ENCODE results near the gene CFAP97. TPM values are rescaled to one million over a fixed set of nuclear protein-coding genes. Genes with fewer than 3 reads are reported as not detected.

CFAP97 gene
- total and polyA plus RNA-seq, 9 donors: 19.1 to 30.9 (median 24.6) TPM

DNA sequence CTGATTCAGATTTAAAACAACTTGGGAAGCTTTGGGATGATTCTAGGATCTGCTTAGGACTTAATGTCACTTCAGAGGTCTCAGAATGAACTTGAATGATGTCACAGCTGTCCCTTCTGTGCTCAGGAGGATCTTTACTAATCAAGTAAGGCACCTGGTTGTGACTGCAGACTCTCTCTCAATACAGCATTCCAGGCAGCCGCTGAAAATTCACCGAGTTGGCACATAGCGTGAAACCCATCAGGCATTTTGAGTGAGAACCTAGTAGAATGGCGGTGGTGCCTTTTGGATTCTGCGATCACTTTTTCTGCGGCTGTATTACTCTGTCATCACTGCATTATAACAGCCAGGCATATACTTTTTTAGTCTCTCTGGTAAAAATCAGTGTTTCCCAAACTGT is 22.1 kb upstream of the CFAP97 start:
- Histone ChIP-seq H3K9me3 (replicated peaks; ENCODE audit: control insufficient read depth, low read depth, low read length) (no peaks in the 10 kb centered on the region), H3K36me3 (ENCODE audit: control insufficient read depth, insufficient read depth, low read length) (peaks cover 2% of the 10 kb centered on the region), H3K4me1 (ENCODE audit: control insufficient read depth, insufficient read depth, low read length) (no peaks in the 10 kb centered on the region), H3K27me3 (ENCODE audit: control insufficient read depth, insufficient read depth, low read length) (no peaks in the 10 kb centered on the region), H3K4me3 (ENCODE audit: low read length) (no peak overlapping the region), H3K27ac (ENCODE audit: low read length) (no peak overlapping the region)
- WGBS (ENCODE audit: insufficient coverage): 78% methylated on average over 3 of the region's 6 CpGs
- DNase-seq: no peak

- H3K36me3 ChIP-seq (ENCODE audit: control insufficient read depth, insufficient read depth, low read length): peaks cover 2% of the 10 kb centered on the region
- H3K4me1 ChIP-seq (ENCODE audit: control insufficient read depth, insufficient read depth, low read length): peaks cover under 1% of the 10 kb centered on the region
- no peak overlapping the region for H3K4me3 ChIP-seq (ENCODE audit: low read length)
- H3K9me3 ChIP-seq (replicated peaks; ENCODE audit: control insufficient read depth, low read depth, low read length): no peaks in the 10 kb centered on the region
- DNase-seq: no peak
- H3K27me3 ChIP-seq (ENCODE audit: control insufficient read depth, insufficient read depth, low read length): no peaks in the 10 kb centered on the region
- no peak overlapping the region for H3K27ac ChIP-seq (ENCODE audit: low read length)
These were observed 20.8 kb upstream of the CFAP97 start for GRCh38 chr4:185224597-185224996.

DNA sequence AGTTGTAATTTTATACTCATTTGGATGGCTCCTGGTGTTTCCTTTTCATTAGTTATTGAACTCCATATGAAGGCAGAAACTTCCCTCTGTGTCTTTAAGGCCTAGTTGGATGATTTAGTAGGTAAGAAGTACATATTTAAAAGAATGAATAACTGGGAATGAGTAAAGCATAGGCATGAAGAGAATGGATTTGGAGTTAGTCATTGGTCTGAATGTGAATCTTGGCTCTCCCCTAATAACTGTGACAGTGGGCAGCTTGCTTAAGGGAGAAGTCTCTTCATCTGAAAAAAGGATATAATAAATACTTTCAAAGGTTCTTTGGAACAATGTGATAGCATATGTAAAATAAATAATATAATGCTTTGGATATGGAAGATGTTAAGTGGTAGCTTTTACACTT is 18.8 kb upstream of the CFAP97 start:
- Histone ChIP-seq H3K4me3 (ENCODE audit: low read length) (no peak overlapping the region), H3K27ac (ENCODE audit: low read length) (no peak overlapping the region), H3K36me3 (ENCODE audit: control insufficient read depth, insufficient read depth, low read length) (peaks cover 2% of the 10 kb centered on the region), H3K27me3 (ENCODE audit: control insufficient read depth, insufficient read depth, low read length) (no peaks in the 10 kb centered on the region), H3K9me3 (replicated peaks; ENCODE audit: control insufficient read depth, low read depth, low read length) (no peaks in the 10 kb centered on the region), H3K4me1 (ENCODE audit: control insufficient read depth, insufficient read depth, low read length) (peaks cover 3% of the 10 kb centered on the region)
- DNase-seq: no peak

DNA sequence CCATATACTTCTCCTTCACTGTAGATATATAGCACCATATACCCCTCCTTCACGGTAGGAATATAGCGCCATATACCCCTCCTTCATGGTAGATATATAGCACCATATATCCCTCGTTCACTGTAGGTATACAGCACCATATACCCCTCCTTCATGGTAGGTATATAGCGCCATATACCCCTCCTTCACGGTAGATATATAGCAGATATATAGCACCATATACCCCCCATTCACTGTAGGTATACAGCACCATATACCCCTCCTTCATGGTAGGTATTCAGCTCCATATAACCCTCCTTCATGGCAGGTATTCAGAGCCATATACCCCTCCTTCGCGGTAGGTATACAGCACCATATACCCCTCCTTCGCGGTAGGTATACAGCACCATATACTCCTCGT is 18.1 kb upstream of the CFAP97 start:
- Histone ChIP-seq H3K4me1 (ENCODE audit: control insufficient read depth, insufficient read depth, low read length) (peaks cover 3% of the 10 kb centered on the region), H3K36me3 (ENCODE audit: control insufficient read depth, insufficient read depth, low read length) (peaks cover 2% of the 10 kb centered on the region), H3K27ac (ENCODE audit: low read length) (no peak overlapping the region), H3K27me3 (ENCODE audit: control insufficient read depth, insufficient read depth, low read length) (no peaks in the 10 kb centered on the region), H3K9me3 (replicated peaks; ENCODE audit: control insufficient read depth, low read depth, low read length) (no peaks in the 10 kb centered on the region), H3K4me3 (ENCODE audit: low read length) (no peak overlapping the region)
- DNase-seq: no peak
- whole genome bisulfite sequencing (ENCODE audit: insufficient coverage): 45% methylated on average over 5 of the region's 10 CpGs

DNA sequence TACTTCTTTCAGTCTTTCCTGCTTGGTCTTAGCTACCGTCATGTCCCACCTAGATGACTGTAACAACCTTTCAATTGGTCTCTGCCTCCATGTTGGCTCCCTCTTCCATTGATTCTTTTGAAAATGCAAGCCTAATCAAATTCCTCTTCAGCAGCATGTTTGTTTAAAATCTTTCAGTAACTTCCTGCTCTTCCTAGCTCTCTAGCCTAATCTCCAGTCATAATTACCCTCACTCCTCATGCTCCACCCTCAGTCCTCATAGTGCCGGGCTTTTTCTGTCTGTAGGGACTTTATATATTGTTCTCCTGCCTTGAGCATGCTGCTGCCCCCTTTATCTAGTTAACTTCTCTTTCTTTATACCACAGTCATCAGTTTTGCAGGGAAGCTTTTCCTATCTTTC is 17.7 kb upstream of the CFAP97 start:
- no peaks in the 10 kb centered on the region for H3K9me3 ChIP-seq (replicated peaks; ENCODE audit: control insufficient read depth, low read depth, low read length)
- H3K4me3 ChIP-seq (ENCODE audit: low read length): no peak overlapping the region
- H3K36me3 ChIP-seq (ENCODE audit: control insufficient read depth, insufficient read depth, low read length): peaks cover 2% of the 10 kb centered on the region
- peaks cover 3% of the 10 kb centered on the region for H3K4me1 ChIP-seq (ENCODE audit: control insufficient read depth, insufficient read depth, low read length)
- no peak overlapping the region for H3K27ac ChIP-seq (ENCODE audit: low read length)
- DNase-seq: no peak
- WGBS (ENCODE audit: insufficient coverage): 64% methylated on average over 1 of the region's 2 CpGs
- H3K27me3 ChIP-seq (ENCODE audit: control insufficient read depth, insufficient read depth, low read length): no peaks in the 10 kb centered on the region

GRCh38 chr4:185219551-185220344 is 15.9 kb upstream of the CFAP97 start:
- no peaks in the 10 kb centered on the region for H3K9me3 ChIP-seq (replicated peaks; ENCODE audit: control insufficient read depth, low read depth, low read length)
- no peak overlapping the region for H3K4me3 ChIP-seq (ENCODE audit: low read length)
- H3K27ac ChIP-seq (ENCODE audit: low read length): no peak overlapping the region
- peak; percentile 96 for DNase-seq
- WGBS (ENCODE audit: insufficient coverage): no CpG with 5 or more reads among the region's 3 CpGs
- H3K36me3 ChIP-seq (ENCODE audit: control insufficient read depth, insufficient read depth, low read length): peaks cover 2% of the 10 kb centered on the region
- H3K4me1 ChIP-seq (ENCODE audit: control insufficient read depth, insufficient read depth, low read length): peaks cover 3% of the 10 kb centered on the region
- H3K27me3 ChIP-seq (ENCODE audit: control insufficient read depth, insufficient read depth, low read length): no peaks in the 10 kb centered on the region

DNA sequence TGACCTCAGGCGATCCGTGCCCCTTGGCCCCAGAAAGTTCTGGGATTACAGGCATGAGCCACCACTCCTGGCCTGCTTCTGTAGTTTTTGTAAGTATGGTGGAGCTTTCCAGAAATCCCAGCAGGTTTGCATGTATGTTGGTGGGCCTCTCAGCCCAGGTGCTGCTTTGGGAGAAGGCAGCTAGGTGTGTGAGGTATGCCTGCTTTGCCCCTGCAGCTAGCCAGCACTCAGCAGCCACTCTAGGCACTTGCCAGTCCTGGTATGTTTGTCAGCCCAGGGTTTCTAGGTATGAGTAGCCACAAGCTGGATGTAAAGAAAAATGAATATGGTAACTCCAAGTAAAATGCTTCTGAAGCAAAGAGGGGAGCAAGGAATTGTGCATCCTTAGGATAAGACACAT is 14.5 kb upstream of the CFAP97 start:
- Histone ChIP-seq H3K27me3 (ENCODE audit: control insufficient read depth, insufficient read depth, low read length) (no peaks in the 10 kb centered on the region), H3K9me3 (replicated peaks; ENCODE audit: control insufficient read depth, low read depth, low read length) (no peaks in the 10 kb centered on the region), H3K36me3 (ENCODE audit: control insufficient read depth, insufficient read depth, low read length) (peaks cover 2% of the 10 kb centered on the region), H3K27ac (ENCODE audit: low read length) (no peak overlapping the region), H3K4me3 (ENCODE audit: low read length) (no peak overlapping the region), H3K4me1 (ENCODE audit: control insufficient read depth, insufficient read depth, low read length) (peaks cover 3% of the 10 kb centered on the region)
- 100% methylated on average over 2 of the region's 2 CpGs for WGBS (ENCODE audit: insufficient coverage)
- no peak for DNase-seq

- Histone ChIP-seq H3K9me3 (replicated peaks; ENCODE audit: control insufficient read depth, low read depth, low read length) (no peaks in the 10 kb centered on the region), H3K4me3 (ENCODE audit: low read length) (no peak overlapping the region), H3K27me3 (ENCODE audit: control insufficient read depth, insufficient read depth, low read length) (no peaks in the 10 kb centered on the region), H3K27ac (ENCODE audit: low read length) (no peak overlapping the region), H3K4me1 (ENCODE audit: control insufficient read depth, insufficient read depth, low read length) (peaks cover 3% of the 10 kb centered on the region), H3K36me3 (ENCODE audit: control insufficient read depth, insufficient read depth, low read length) (peaks cover 2% of the 10 kb centered on the region)
- peak; percentile 54 for DNase-seq
- 39% methylated on average over 4 of the region's 6 CpGs for WGBS (ENCODE audit: insufficient coverage)
These were observed 13.7 kb upstream of the CFAP97 start for GRCh38 chr4:185217408-185217975.

GRCh38 chr4:185215261-185215660 is 11.5 kb upstream of the CFAP97 start:
- Histone ChIP-seq H3K27ac (ENCODE audit: low read length) (no peak overlapping the region), H3K4me1 (ENCODE audit: control insufficient read depth, insufficient read depth, low read length) (peaks cover 6% of the 10 kb centered on the region), H3K36me3 (ENCODE audit: control insufficient read depth, insufficient read depth, low read length) (no peaks in the 10 kb centered on the region), H3K9me3 (replicated peaks; ENCODE audit: control insufficient read depth, low read depth, low read length) (no peaks in the 10 kb centered on the region), H3K4me3 (ENCODE audit: low read length) (no peak overlapping the region), H3K27me3 (ENCODE audit: control insufficient read depth, insufficient read depth, low read length) (peaks cover 4% of the 10 kb centered on the region)
- DNase-seq: no peak
- WGBS (ENCODE audit: insufficient coverage): no CpG with 5 or more reads among the region's 2 CpGs

GRCh38 chr4:185213877-185214276 is 10.1 kb upstream of the CFAP97 start:
- H3K4me1 ChIP-seq (ENCODE audit: control insufficient read depth, insufficient read depth, low read length): peaks cover 6% of the 10 kb centered on the region
- H3K4me3 ChIP-seq (ENCODE audit: low read length): no peak overlapping the region
- no peak overlapping the region for H3K27ac ChIP-seq (ENCODE audit: low read length)
- DNase-seq: no peak
- no peaks in the 10 kb centered on the region for H3K36me3 ChIP-seq (ENCODE audit: control insufficient read depth, insufficient read depth, low read length)
- peaks cover 5% of the 10 kb centered on the region for H3K27me3 ChIP-seq (ENCODE audit: control insufficient read depth, insufficient read depth, low read length)
- no peaks in the 10 kb centered on the region for H3K9me3 ChIP-seq (replicated peaks; ENCODE audit: control insufficient read depth, low read depth, low read length)
- WGBS (ENCODE audit: insufficient coverage): no CpG with 5 or more reads among the region's 4 CpGs

Data from muscle of leg (tissue), 11 donors.